GM19035 (cell line): ENCODE measurements around the gene DYRK1B.
"Not testable (repeated sequence)": the region's sequence is repeated elsewhere in the genome, so short reads cannot be mapped to it uniquely, and the experiment has no call there.

Source experiments
- ATAC-seq: cut with Tn5 transposase; IDR thresholded peaks from one replicate; pipeline ENCODE4 v1.9.1; 2021; ENCODE audit not compliant: unreplicated experiment

DYRK1B gene

GRCh38 chr19:39833464-39834286, at the start of gene DYRK1B:
TSS of gene DYRK1B (minus strand) at chr19:39834162. CDS start at chr19:39831867, 2,295 bp downstream.
- peak; percentile 89 for ATAC-seq

GRCh38 chr19:39882645-39883044, 48.7 kb upstream of the DYRK1B start:
- not testable (repeated sequence) for ATAC-seq

GRCh38 chr19:39881495-39882110, 47.6 kb upstream of the DYRK1B start:
- not testable (repeated sequence) for ATAC-seq

- not testable (repeated sequence) for ATAC-seq
Observed at GRCh38 chr19:39880241-39880640, 46.3 kb upstream of the DYRK1B start.

- not testable (repeated sequence) for ATAC-seq
Observed at GRCh38 chr19:39879796-39880195, 45.8 kb upstream of the DYRK1B start.

- not testable (repeated sequence) for ATAC-seq
Observed at GRCh38 chr19:39878866-39879265, 44.9 kb upstream of the DYRK1B start.

- ATAC-seq: no peak
Observed at GRCh38 chr19:39878398-39878797, 44.4 kb upstream of the DYRK1B start.

GRCh38 chr19:39877982-39878381, 44.0 kb upstream of the DYRK1B start:
- not testable (repeated sequence) for ATAC-seq

- ATAC-seq: not testable (repeated sequence)
Observed at GRCh38 chr19:39877488-39877887, 43.5 kb upstream of the DYRK1B start.

GRCh38 chr19:39876486-39876885, 42.5 kb upstream of the DYRK1B start:
- not testable (repeated sequence) for ATAC-seq

GRCh38 chr19:39875401-39875864, 41.5 kb upstream of the DYRK1B start:
- not testable (repeated sequence) for ATAC-seq

- ATAC-seq: no peak
Observed at GRCh38 chr19:39874404-39874803, 40.4 kb upstream of the DYRK1B start.

GRCh38 chr19:39873385-39873784, 39.4 kb upstream of the DYRK1B start:
- ATAC-seq: no peak

- no peak for ATAC-seq
Observed at GRCh38 chr19:39871886-39872866, 38.2 kb upstream of the DYRK1B start.

- ATAC-seq: no peak
Observed at GRCh38 chr19:39871362-39871761, 37.4 kb upstream of the DYRK1B start.

- no peak for ATAC-seq
Observed at GRCh38 chr19:39870171-39870971, 36.4 kb upstream of the DYRK1B start.

- ATAC-seq: no peak
Observed at GRCh38 chr19:39867952-39868351, 34.0 kb upstream of the DYRK1B start.

GRCh38 chr19:39867133-39867532, 33.2 kb upstream of the DYRK1B start:
- ATAC-seq: no peak

- no peak for ATAC-seq
Observed at GRCh38 chr19:39865953-39866352, 32.0 kb upstream of the DYRK1B start.

- no peak for ATAC-seq
Observed at GRCh38 chr19:39865186-39865585, 31.2 kb upstream of the DYRK1B start.
